Activated CD8-positive, alpha-beta memory T cell treated with anti-CD3 and anti-CD28 coated beads for 48 hours (primary cell): Measurements from ENCODE around the gene BMP7.

Experiments used
- DNase-seq, 3 experiments: peaks; one replicate each; pipeline ENCODE4 v3.0.0-alpha.2; 2020; ENCODE audit warnings: low read depth in 2 of 3, low spot score in 2 of 3

Gene BMP7

DNA sequence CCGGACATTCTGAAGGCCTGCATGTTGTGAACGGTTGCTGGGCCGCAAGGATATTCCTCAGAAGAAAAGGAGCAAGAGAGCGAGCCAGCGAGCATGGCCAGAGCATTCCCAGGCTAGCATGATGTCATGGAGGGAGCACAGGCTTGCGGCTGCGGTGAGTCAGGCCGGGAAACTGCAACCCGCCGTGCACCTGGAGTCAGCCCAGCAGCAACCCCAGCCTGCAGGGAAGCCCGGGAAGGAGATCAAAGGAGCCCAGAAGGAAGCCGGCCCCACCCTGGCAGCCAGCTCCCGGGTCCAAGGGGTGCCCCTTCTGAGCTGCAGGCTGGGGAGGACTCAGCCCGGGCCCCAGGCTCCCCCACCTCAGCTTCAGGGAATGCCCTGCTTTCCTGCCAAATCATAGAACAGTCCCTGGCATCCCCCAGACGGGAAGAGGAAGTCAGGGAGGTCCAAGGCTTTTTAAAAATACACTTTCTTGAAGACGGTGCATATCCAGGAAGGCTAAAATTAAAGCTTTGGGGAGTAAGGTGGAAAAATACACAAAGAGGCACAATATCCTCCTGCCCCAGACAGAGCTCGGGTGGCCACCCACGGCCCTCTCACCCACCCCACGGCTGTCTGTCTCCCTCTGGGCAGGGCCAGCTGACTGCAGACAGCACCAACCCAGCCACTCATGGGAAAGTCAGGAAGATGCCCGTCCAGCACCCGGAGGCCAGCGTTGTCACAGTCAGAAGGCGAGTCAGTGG is 53.7 kb downstream of the BMP7 start:
- no peak for DNase-seq

DNA sequence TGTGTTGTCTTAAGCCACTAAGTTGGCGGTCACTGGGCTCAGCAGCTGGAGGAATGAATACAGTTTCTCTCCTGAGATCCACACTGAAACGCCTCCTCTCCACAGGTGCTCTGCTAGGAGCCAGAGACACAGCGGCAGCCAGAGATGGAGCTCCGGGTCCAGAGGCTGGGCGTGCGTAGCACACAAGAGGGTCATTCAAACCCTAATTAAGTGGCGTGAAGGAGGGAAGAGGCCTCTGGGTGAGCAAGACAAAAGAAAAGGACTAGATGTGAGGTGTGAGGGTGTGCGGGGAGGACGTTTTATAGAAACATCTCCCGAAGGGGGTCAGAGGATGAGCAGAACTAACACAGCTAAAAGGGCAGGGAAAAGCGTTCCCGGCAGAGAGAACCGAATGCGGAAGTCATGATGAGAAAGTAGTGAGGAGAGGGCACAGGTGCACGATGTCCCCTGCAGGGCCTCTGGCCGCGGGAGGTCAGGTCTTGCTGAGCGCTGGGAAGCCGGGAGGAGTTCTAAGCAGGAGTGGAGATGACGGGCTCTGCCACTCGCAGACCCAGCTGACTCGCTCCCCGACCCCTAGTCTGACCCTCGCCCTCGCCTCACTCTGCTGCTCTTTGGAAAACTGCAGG is 54.4 kb downstream of the BMP7 start:
- DNase-seq, result no peak

DNA sequence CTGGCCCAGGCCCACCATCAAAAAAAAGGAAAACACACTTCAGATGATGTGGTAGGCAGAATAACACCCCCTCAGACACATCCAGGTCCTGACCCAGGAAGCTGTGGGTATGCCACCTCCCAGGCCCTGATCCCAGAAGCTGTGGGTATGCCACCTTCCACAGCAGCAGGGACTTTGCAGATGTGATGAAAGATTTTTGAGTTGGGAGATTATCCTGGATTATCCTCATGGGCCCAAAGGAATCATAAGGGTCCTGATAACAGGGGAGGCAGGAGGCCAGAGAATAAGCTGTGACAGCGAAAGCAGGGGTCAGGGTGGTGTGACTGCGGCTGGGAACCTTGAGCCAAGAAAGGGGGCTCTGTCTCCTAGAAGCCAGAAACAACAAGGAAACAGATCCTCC is 55.0 kb downstream of the BMP7 start:
- no peak for DNase-seq

DNA sequence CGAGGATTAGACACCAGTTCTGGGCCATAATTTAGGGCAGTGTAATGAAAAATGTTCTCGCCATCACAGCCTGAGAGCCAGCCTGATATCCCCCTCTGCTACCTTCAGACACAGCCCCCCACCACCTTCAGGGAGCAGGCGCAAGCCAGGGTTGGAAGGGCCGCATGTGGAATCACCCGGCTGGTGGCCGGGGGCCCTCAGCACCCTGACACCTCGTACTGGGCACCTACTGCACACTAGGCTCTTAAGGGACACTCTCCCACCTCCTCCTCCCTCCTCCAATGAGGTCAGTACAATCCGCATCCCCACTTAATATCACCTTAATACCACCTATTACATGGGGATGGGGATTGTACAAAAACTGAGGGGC is 55.5 kb downstream of the BMP7 start:
- no peak for DNase-seq

DNA sequence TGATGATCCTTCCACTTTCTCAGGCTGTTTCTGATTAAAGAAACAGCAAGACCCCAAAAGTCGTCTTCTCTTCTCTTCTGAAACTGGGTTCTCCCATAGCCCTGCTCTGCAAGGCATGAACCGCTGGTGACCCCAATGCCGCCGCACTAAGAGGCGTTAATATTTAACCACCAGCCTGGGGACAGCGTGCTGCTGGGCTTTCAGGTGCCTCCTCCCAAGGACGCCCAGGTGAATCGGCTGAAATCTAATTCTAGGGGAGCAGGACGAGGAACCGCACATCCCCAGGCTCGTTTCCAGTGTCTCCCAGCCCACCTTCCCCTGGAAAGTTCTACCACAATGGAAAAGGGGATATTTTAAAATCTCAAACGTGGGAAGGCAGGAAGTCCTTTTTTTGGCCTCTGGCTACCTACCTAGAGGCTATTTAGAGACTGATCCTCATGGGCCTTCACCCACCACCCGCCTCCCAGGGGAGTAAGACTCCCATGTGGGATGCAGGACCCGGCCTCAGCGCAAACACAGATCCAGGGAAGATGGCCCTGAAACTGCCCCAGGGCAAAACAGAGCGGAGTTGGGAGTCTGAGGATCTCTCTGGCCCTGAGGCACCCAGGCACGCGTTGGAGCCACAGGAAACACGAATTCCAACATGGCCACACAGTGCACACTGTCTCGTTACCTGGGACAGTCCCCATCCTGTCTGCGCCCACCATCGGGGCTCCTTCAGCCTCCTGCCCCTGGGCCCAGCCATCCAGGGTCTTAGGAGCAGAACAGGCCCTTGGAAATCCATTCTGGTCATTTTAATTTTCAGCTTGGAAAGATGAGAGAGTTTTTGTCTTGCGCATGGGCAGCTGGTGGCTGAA is 56.2 kb downstream of the BMP7 start:
- DNase-seq, result no peak

DNA sequence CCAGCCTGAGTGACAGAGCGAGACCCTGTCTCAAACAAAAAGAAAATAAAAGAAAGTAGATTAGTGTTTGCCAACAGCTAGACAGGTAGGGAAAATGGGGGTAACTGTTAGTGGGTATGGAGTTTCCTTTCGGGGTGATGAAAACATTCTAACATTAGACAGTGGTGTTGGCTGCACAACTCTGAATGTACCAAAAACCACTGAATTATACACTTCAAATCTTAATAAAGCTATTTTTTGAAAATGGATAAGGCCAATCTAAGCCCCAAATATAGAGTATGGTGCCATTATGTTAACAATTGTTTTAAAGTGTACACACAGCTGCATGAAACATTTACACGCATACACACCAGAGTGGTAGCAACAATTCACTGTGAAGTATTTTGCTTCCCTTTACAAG is 57.0 kb downstream of the BMP7 start:
- DNase-seq, result no peak

DNA sequence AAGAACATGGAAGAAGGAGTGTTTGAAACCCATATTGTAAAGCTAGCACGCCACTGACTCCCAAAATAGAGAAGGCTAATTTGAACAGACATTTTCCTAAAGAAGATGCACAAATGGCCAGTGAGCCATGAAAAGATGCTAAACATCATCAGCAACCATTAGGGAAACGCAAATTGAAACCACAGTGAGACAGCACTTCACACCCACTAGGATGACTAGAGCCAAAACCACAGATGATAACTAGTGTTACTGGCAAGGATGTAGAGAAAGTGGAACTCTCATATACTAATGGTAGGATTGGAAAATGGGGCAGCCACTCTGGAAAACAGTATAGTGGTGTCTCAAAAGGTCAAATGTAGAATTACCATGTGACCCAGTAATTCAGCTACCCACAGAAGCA is 58.2 kb downstream of the BMP7 start:
- no peak for DNase-seq

DNA sequence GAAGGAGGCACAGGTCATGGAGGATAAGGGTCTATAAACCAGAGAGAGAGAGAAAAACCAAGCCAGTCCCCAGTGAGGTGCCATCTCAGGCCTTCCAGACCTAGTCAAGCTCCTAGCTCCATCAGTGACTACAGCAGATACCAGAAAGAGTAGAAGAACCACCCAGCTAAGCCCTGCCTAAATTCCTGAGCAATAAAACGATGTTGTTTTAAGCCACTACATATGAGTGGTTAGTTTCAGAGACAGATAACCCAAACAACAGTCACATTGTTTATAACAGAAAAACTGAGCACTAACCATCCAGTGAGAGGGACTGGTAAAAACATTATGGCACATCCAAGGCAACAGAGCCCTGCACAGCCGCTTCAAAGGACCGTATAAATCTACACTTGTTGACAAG is 59.2 kb downstream of the BMP7 start:
- DNase-seq, result no peak

DNA sequence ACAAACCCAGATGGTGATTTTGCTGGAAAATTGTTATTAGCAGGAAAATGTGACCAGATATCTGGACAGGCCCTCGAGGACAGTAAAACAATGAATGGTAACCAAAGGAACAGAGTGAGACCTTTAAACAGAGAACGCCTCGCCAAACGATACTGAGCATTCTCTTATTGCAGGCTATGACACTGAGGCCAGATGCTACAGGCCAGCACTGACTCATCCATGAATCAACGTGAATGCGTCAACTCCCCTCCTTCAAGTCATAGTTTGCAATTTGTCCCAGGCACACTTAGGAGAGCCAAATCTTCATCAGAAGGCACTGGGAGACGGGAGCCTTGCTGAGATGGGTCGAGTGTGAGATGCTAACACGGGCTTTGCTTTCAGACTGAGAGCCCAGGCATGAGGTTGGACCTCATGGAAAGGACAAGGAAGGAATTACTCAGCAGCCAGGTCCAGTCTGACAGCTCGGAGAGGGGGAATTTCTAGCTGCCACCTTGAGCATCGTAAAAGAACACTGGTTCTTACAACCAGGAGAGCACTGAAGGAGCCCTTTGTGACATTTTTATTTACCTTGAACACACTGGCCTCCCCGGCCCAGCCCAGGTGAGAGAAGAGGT is 60.7 kb downstream of the BMP7 start:
- DNase-seq, result no peak

DNA sequence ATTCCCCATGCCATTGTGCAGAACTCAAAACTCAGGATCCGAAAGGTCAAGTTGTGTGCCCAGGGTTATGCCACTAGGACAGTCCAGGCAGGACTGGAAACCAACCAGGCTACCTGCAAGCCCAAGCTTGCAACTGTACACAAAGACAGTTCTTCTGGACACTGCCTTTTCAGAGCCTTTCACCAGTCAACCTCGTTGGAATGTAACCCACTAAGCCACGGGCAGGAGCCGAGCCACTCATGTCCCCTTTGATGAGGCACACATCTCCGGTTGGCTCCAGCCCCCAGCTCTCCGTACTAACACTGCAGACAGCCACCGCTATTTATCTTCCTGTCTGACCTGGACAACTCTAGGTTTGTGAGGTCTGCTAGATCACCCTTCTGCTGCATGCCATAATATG is 62.5 kb downstream of the BMP7 start:
- DNase-seq, result no peak

DNA sequence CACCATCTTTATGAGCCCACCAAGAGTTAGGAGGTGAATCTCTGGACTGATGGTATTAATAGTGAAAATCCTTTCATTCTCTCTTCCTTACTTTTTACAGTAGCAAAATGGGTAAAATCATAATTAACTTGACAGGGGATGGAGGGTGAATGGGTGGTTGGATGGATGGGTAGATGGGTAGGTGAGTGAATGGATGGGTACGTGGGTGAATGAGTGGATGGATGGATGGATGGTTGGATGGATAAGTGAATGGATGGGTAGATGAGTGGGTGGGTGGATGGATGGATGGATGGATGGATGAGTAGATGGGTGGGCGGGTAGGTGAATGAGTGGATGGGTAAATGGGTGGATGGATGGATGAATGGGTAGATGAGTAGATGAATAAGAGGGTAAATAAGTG is 63.2 kb downstream of the BMP7 start:
- no peak for DNase-seq

DNA sequence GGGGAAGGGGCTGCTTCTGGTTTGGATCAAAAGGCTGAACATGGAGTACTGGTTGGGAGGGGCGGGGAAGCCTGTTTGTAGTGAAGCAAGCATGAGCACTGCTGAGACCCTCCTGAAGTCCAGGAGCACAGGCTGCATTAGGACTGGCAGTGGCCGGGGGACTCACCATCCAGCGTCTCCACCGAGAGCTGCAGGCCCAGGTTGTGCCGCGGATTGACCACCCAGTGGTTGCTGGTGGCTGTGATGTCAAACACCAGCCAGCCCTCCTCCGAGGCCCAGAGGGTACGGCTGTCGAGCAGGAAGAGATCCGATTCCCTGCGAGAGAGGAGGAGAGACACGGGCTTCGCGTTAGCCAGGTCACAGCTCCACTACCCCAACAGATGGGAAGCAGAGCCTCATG is 64.1 kb downstream of the BMP7 start:
- no peak for DNase-seq

DNA sequence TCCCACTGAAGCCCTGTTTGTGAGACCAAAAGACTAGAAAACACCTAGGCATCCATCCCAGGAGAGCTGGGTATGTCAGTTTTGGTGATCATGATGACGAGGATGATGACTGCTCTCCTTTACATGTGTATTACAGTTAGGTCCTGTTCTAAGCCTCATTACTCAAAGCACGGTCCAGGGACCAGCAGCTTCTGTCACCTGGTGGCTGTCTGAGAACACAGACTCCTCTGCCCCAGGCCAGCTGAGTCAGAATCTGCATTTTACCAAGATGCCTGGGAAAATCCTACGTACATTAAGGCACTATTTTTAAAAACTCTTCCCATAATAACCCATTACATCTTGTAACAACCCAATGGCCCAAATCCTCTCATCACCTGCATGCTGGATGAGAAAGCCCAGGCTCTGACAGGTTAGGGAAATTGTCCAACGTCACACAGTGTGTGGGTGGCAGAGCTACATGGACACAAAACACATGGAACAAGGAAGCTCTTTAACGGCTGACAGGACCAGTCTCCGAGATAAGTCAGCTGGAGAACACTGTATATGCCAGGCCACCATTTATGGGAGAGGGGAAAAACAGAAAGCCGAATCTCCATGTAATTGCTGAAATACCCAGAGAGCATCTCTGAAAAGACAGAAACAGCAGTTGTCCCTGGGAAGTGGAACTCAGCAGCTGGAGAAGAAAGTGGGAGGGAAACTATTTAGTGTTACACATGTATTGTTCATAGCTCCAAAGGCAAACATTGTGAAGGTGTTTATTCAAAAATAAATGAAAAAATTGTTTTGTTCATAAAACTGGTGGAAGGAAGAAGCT is 65.4 kb downstream of the BMP7 start:
- DNase-seq, result no peak

DNA sequence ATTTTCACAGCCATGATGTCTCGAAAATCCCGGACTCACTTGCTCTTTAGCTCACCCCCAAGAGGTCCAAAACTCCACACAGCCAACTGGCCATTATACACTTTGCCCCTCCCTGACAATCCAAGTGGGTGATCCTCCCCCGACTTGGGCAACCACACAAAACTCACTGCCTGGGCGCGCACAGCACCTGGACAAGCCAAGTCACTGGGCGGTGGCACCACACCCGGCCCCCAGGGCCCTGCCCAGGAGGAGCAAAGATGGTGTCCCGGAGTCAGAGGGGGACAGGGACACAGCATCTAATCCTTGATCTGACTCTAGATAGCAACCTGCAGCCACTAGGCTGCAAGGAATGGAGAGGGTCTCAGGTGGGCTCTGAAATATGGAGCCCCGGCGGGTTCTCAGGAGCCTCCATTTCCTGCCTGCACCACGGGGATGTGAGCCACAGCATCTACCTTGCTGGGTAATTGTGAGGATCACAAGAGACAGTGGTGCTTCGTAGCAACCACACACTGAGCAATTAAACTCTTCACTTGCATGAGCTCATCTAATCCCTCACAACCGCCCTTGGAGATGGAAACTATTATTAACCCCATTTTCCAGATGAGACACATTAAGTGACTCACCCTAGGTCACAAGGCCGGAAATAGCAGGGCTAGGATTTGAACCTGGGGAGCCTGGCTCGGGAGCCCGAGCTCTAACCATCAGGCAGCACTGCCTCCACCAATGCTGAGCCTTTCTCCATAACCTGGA is 66.6 kb downstream of the BMP7 start:
- no peak for DNase-seq

DNA sequence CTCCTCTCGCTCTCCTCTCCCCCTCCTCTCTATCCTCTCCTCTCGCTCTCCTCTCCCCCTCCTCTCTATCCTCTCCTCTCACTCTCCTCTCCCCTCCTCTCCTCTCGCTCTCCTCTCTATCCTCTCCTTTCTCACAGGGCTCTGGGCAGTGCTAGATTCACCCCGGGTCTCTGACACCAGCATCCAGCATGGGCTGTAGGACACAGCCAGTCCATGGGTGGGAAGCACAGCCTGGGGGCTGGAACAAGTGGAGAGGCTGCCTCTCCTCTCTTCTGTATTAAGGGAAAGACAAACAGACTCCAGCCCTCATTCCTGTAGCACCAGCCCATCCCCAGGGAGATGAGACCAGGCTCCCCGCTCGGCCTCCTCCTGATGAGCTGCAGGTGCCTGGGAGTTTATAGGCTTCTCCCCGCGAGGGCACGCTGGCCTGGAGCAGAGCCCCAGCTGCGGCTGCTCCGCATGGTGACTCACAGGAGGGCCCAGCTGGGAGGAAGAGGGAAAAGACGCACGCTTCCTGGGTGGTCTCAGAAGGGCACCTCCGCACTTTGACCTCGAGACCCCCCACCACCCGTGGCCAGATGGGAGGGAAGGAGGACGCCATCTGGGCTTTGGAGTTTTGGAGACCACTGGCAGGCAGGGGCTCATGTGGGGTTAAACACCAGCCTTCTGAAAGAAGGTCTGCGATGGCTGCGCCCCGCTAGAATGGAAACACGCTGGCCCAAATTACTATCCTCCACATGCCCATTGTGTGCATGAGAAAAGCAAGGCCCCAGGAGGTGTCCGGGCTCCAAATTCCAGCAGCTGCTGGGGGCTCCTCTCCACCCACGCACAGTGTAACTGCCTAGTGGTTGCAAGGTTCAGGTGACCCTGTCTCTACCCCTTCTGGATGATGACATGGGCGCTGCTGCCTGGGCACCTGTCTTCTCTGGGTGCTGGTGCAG is 68.0 kb downstream of the BMP7 start:
- DNase-seq, result no peak

DNA sequence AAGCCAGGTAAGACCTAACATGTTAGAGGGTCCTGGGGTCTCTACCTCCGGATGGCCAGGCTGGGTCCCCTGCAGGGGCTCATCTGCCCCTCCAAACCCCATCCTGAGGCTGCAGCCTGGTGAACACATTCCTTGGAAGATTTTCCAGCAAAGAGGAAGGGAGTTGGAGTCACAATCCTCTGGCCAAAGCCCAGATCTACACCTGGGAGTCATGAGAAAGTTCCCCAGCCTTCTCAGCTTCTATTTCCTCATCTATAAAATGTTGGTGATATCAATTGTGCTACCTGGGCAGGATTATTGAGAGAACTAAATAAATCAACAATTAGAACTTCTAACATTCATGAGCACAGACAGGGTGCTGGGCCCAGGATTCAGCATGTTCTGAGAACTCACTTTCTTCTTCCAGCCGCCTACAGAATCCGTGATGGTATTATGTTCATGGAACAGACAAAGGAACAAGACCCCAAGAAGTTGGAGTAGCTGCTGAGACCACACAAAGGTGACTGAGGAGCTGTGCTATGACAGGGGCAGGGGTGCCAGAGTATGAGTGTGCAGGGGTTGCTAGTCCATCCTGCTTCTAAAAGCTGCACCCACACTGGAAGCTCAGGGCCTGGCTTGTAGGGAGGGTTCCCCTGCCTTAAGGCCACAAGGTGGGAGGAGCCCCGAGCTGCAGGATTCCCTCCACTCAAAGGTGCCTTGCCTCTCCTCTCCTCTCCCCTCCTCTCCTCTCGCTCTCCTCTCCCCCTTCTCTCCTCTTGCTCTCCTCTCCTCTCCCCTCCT is 68.9 kb downstream of the BMP7 start:
- no peak for DNase-seq

DNA sequence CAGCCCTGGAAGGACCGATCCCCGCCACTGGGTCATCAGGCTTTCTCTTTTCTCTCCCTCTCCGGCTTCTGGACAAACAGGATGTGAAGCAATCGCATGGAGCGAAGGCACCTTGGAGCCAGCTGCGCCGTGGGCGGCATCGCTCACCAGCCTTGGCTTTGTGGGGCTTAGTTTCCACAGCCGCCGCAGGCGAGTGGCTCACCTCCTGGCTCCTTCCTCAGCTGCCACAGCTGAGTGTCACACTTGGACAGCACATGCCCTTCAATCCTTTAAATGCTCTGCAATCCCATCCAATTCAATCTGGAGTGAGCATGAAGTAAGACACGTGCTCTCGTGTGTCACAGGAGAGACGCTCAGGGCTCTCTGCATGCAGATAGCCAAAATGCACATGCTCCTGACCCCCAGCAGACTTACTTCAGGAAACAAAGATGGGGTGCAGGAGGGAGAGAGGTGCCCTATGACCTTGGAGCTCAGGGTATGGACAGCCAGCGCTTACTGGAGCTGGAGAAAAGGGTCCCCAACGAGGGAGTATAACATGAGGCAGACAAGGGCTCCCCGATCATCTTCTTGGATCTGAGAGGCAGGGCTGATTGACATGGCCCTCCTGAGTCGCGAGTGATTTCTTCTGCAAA is 70.9 kb downstream of the BMP7 start:
- no peak for DNase-seq

DNA sequence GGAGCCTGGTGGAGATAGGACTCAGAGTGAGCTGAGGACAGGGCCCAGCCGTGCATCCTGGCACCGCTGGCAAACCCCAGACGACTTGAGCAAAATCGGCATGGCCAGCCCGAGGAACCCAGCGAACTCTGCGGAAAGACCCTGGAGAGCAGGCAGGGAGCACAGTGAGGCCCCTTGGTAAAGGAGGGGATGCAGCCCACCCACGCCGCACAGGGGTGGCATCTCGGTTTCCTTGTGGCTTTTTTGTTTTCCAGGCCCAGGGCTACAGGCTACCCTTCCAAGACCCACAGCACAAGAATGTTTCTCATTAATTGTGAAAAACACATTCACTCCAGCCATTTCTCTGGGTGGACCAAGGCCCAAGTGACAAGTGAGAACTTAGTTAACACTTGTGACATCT is 71.4 kb downstream of the BMP7 start:
- no peak for DNase-seq
